Measurements from ENCODE around the gene ASMTL.
A peak's percentile ranks its signal among the peaks of the same experiment; 100 is the strongest.

DNA sequence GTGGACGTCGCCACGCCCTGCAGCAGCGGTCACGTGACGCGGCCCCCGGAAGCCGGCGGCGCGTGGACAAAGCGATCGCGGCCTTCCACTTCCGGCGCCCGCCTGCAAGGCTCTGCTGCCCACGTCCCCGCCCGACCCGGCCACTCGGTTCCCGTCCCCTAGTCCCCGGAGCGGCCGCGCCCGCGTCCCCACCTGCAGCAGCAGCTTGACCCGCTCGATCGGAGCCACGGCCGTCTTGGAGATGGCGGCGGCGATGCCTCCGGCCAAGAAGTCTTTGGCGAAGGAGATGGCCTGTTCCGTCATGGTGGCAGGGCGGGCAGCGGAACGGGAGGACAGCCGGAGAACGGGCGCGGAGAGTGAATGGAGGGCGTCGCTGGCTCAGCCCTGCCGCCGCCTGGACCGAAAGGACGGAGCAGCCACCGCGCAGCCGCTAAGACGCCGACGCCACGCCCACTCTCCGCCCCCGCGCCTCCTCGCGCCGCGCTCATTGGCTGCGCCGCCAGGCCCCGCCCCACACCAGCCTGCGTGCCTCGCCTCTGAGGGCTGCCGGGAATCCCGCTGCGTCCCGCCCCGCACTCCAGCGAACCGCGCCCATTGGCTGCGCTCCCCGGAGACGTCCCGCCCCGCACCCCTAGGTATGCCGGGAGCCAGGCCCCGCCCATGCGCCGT, 60.9 kb downstream of the ASMTL start, which contains the start of gene SLC25A6:
- TF ChIP-seq, protein P1, sequence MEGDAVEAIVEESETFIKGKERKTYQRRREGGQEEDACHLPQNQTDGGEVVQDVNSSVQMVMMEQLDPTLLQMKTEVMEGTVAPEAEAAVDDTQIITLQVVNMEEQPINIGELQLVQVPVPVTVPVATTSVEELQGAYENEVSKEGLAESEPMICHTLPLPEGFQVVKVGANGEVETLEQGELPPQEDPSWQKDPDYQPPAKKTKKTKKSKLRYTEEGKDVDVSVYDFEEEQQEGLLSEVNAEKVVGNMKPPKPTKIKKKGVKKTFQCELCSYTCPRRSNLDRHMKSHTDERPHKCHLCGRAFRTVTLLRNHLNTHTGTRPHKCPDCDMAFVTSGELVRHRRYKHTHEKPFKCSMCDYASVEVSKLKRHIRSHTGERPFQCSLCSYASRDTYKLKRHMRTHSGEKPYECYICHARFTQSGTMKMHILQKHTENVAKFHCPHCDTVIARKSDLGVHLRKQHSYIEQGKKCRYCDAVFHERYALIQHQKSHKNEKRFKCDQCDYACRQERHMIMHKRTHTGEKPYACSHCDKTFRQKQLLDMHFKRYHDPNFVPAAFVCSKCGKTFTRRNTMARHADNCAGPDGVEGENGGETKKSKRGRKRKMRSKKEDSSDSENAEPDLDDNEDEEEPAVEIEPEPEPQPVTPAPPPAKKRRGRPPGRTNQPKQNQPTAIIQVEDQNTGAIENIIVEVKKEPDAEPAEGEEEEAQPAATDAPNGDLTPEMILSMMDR (conservative IDR thresholded peaks at IDR 0.05; ENCODE audit: low read depth in 2 of 2) = no peak; a peak in 1 of 4 replicates
- TF ChIP-seq EZH2 (IDR thresholded peaks at IDR 0.05; ENCODE audit: low read depth, unreplicated experiment) = no peak
- TF ChIP-seq NANOG (IDR thresholded peaks at IDR 0.05; ENCODE audit: borderline replicate concordance) = no peak
- TF ChIP-seq JUNB (IDR thresholded peaks at IDR 0.05; ENCODE audit: unreplicated experiment) = no peak
- TF ChIP-seq POLR2AphosphoS5 (IDR thresholded peaks at IDR 0.05; ENCODE audit: low read depth) = peak; percentile 78

All from GM23338 (cell line).